Hematopoietic multipotent progenitor cell treated with erythropoietin and hydrocortisone succinate and interleukin-3 and kit ligand, for 15 days (in vitro differentiated cells): ENCODE measurements around the gene PDGFA.

Experiments
- DNase-seq: peaks from one replicate; pipeline ENCODE4 v3.0.0-alpha.2; 2015; ENCODE audit warnings: low spot score

PDGFA gene

DNA sequence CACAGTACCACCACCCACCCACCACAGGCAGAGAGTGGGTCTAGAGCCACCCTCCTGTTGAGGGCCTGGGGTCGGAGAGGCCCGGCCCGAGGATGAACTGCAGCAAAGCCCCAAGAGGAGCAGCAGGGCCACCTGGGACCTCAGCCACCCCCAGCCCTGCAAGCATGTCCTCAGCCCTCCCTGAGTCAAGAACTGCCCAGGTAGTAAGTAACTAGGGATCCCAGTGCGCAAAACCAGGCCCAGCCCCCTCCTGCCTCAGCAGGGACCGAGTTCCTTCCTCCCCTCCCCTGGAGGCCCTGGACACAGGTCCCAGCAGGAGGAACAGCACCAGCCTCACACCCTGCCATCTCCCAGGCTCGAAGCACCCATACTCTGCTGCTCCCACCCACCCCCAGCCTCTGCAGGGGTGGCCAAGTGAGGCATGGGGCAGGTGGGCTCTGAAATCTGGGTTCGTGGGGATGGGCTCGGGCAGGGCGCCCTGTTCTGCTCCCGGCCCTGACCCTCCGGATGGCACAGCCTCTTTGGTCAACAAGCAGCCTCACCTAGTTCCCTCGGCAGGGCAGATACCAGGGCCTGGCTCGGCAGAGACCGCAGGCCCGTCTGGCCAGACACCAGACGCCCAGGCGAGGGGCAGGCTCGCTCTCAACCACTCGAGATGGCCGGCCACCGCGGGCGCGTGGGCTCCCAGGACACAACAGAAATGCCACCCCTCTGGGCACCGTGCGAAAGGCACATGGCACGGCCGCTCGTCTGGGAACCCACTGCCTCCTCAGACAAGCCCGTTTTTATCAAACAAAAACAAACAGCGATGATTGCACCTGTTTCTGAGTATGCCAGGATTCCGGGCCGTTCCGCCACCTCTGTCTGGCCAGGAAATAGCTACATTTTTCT is 15.2 kb downstream of the PDGFA start:
- no peak for DNase-seq

- no peak for DNase-seq
These were observed 16.0 kb downstream of the PDGFA start for GRCh38 chr7:503575-504111.

DNA sequence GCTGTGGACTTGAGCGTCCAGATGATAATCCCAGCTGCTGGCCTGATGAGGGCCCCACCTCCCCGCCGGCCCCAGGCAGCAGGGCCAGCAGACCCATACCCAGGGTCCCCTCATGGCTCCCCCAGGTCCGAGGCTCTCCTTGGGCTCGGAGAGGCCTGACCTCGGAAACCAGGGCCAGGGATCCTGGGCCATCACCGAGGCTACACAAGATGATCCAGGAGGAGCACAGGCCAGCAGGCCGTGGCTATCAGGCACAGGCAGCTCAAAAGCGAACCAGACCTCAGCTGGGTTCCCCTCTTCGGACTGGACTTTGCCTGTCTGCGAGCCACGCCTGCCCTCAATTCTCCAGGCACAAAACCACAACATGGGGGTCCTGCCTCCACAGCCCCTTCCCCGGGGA is 17.4 kb downstream of the PDGFA start:
- no peak for DNase-seq

DNA sequence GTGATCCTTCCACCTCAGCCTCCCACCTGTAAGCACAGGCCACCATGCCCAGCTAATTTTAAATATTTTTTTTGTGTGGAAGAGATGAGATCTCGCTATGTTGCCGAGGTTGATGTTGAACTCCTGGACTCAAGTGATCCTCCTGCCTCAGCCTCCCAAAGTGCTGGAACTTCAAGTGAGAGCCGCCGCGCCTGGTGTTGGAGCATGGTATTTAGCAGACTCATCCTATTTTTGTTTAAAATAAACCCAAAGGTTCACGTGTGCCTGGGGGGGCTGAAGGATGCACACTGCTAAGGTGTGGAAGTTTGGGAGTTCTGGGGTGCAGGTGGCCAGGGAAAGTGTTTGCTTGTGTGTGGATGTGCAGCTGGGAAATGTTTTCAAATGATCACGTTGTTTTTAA is 18.1 kb downstream of the PDGFA start:
- DNase-seq: no peak

DNA sequence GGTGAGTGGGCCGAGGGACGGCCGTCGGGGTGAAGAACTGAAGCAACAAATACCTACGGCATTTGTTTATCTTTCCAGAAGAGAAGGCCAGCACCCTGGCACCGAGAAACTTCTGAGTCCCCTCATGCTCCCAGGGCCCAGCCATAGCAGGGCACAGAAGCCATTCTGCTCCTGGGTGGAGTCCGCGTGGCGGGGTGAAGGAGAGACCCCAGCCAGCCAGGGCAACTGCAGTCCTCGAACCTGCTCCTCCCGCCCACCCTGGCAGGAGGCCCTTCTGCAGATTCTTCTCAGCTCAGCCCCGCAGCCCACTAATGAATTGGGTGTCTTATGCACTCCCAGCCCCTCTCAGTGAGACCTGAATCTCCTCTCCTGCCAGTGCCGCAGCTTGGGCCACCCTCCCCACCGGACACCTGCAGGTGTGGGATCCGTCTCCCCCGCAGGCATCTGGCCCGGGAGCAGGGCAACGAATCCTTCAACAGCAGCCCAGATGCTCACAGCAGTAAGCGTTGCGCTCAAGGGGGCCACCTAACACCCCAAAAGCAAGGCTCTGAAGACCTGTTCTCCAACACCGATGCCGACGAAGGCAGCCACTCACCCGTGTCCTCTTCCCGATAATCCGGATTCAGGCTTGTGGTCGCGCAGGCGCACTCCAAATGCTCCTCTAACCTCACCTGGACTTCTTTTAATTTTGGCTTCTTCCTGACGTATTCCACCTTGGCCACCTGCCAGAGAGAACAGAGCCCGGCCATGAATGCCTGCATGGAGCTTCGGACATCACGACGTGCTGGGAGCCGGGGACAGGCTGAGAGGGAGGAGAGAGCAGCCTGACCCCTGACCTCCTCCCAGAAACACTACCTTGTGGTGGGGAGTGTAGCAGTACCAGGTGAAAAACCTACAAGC is 18.9 kb downstream of the PDGFA start:
- no peak for DNase-seq

GRCh38 chr7:499853-500485 is 19.7 kb downstream of the PDGFA start:
- no peak for DNase-seq

GRCh38 chr7:498678-499641 is 20.7 kb downstream of the PDGFA start:
- no peak for DNase-seq

GRCh38 chr7:497946-498655 is 21.5 kb downstream of the PDGFA start:
- no peak for DNase-seq

- no peak for DNase-seq
These were observed 22.3 kb downstream of the PDGFA start for GRCh38 chr7:497346-497745.

GRCh38 chr7:496528-497295 is 22.9 kb downstream of the PDGFA start:
- DNase-seq: no peak

- DNase-seq: no peak
These were observed 23.8 kb downstream of the PDGFA start for GRCh38 chr7:495761-496321.

GRCh38 chr7:495326-495725 is 24.3 kb downstream of the PDGFA start:
- no peak for DNase-seq

- no peak for DNase-seq
These were observed 24.7 kb downstream of the PDGFA start for GRCh38 chr7:494906-495305.

- no peak for DNase-seq
These were observed 25.4 kb downstream of the PDGFA start for GRCh38 chr7:494259-494687.

DNA sequence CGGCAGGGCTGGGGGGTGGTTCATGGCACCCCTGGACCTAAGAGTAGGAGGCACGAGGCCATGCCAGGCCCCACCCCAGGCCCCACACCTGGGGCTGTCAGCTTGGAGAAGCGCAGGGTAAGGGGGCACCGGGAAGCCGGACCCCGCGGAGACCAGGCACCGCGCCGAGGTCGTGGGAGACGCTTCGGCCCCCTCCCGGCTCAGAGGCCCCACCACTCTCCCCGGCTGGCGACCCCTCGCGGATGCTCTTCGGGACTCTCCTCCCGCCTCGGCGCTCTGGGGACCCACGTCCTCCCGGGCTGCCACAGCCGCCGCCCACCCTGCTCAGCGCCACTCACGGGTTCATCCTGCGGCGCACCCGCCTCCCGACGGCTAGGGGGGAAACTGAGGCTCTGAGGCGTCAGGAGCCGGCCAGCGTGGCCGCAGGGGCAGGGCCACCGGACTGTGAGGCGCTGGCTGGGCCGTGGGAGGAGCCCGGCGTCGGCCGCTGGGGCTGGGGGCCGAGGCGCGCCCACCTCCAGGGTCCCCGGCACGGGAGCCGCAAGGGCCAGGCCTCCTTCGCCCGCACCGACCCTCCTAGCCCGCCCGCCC is 25.9 kb downstream of the PDGFA start:
- DNase-seq: no peak

GRCh38 chr7:492714-493065 is 27.0 kb downstream of the PDGFA start:
- DNase-seq: no peak

DNA sequence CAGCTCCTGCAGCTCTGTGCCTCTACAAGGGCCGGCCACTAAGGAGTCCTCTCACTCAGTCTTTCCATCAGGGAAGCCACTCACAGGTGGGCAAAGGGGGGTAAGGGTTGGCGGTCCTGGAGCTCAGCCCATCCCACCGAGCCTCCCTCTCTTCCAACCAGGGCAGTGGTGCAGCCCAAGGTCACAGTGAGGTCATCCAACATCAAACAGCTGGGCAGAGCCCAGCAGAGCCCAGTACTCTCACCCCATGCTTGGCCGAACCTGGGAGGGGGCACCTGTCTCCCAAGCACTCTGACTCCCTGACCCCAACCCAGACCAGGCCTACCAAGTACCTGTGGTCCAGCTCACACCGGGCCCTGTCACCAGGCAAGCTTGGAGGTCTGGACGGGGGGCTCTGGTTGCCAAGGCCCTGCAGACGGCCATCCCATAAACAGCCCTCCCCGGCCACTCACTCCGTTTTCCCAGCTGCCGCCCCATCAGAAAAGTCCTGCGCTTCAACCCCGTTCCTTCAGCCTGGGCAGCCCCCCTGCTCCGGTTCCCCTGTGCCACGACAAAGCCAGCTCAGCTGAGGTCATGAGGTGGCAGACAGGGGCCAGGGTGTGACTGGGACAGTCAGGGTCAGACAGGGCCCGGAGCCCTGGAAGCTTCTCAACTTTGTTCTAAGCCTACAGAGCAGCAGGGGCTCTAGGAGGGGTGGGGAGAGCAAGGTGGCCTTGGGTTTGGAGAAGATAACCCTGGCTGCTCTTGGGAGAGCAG is 27.5 kb downstream of the PDGFA start:
- no peak for DNase-seq

- no peak for DNase-seq
These were observed 28.2 kb downstream of the PDGFA start for GRCh38 chr7:491292-491957.
